PC-3 (cell line): Measurements from ENCODE around the gene COL8A2.

Experiments used
- EZH2phosphoT487 ChIP-seq: fragments of 300-600 bp; sonication (generic); IDR thresholded peaks from 2 replicates; pipeline ENCODE4 v1.6.1; 2018; ENCODE audit warnings: mild to moderate bottlenecking, antibody characterized with exemption, low read length, borderline replicate concordance
- TF ChIP-seq, protein P1 (sequence below): fragments of 300-600 bp; sonication (generic); conservative IDR thresholded peaks from 2 replicates; pipeline ENCODE4 v1.5.1; 2017; ENCODE audit warnings: antibody characterized with exemption, low read depth, mild to moderate bottlenecking, low read length

DNA sequence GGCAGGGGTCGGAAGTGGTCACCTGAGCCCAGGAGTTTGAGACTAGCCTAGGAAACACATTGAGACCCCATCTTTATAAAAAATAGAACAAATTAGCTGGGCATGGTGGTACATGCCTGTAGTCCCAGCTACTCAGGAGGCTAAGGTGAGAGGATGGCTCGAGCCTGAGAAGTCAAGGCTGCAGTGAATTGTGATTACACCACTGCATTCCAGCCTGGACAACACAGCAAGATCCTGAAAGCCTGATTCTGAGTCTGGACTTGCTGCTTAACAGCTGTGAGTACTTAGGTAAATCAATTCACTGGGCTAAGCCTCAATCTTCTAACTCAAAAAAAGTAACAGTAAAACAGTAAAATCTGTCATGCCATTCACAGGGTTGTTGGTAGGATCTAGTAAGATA lies 19.4 kb upstream of the COL8A2 start:
- TF ChIP-seq, protein P1, sequence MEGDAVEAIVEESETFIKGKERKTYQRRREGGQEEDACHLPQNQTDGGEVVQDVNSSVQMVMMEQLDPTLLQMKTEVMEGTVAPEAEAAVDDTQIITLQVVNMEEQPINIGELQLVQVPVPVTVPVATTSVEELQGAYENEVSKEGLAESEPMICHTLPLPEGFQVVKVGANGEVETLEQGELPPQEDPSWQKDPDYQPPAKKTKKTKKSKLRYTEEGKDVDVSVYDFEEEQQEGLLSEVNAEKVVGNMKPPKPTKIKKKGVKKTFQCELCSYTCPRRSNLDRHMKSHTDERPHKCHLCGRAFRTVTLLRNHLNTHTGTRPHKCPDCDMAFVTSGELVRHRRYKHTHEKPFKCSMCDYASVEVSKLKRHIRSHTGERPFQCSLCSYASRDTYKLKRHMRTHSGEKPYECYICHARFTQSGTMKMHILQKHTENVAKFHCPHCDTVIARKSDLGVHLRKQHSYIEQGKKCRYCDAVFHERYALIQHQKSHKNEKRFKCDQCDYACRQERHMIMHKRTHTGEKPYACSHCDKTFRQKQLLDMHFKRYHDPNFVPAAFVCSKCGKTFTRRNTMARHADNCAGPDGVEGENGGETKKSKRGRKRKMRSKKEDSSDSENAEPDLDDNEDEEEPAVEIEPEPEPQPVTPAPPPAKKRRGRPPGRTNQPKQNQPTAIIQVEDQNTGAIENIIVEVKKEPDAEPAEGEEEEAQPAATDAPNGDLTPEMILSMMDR, result no peak
- no peak for TF ChIP-seq EZH2phosphoT487
